ENCODE data around the gene ALX3. TPM values are rescaled to one million over a fixed set of nuclear protein-coding genes. Genes with fewer than 3 reads are reported as not detected.

The ALX3 gene
- total RNA-seq, 2 donors from 2014 or later, result not detected

GRCh38 chr1:110107867-110108469 is 37.5 kb upstream of the ALX3 start:
- TF ChIP-seq CTCF (conservative IDR thresholded peaks at IDR 0.05), result no peak
- H3K4me3 Mint-ChIP-seq, result no peak overlapping the region
- Histone ChIP-seq H3K9me3 (ENCODE audit: control insufficient read depth, low read length) (no peaks in the 10 kb centered on the region), H3K36me3 (ENCODE audit: control insufficient read depth, insufficient read depth, low read length) (no peaks in the 10 kb centered on the region), H3K4me1 (ENCODE audit: control insufficient read depth, insufficient read depth, low read length) (no peaks in the 10 kb centered on the region), H3K27ac (ENCODE audit: low read depth, low read length) (no peak overlapping the region), H3K27me3 (ENCODE audit: control insufficient read depth, insufficient read depth, low read length, poor library complexity, severe bottlenecking) (peaks cover 23% of the 10 kb centered on the region), H3K4me3 (ENCODE audit: low read length) (no peak overlapping the region), H3K9ac (ENCODE audit: extremely low read depth, low read length, poor library complexity, severe bottlenecking) (no peak overlapping the region)
- WGBS, 2 experiments (ENCODE audit: insufficient coverage in 1 of 2, insufficient read length in 1 of 2), result 73 to 78% methylated on average over 7 of the region's 7 CpGs
- no peak overlapping the region for H3K27ac Mint-ChIP-seq
- peaks cover 26% of the 10 kb centered on the region for H3K27me3 Mint-ChIP-seq (ENCODE audit: insufficient read depth)
- no peaks in the 10 kb centered on the region for H3K9me3 Mint-ChIP-seq
- no peaks in the 10 kb centered on the region for H3K4me1 Mint-ChIP-seq
- H3K36me3 Mint-ChIP-seq (ENCODE audit: low read depth), result no peaks in the 10 kb centered on the region
- DNase-seq, result no peak

GRCh38 chr1:110106013-110106941 is 35.8 kb upstream of the ALX3 start:
- no peaks in the 10 kb centered on the region for H3K9me3 ChIP-seq (ENCODE audit: control insufficient read depth, low read length)
- DNase-seq, result peak; percentile 94
- no peak overlapping the region for H3K27ac ChIP-seq (ENCODE audit: low read depth, low read length)
- no peaks in the 10 kb centered on the region for H3K36me3 Mint-ChIP-seq (ENCODE audit: low read depth)
- H3K36me3 ChIP-seq (ENCODE audit: control insufficient read depth, insufficient read depth, low read length), result no peaks in the 10 kb centered on the region
- H3K4me3 ChIP-seq (ENCODE audit: low read length), result no peak overlapping the region
- no peaks in the 10 kb centered on the region for H3K4me1 ChIP-seq (ENCODE audit: control insufficient read depth, insufficient read depth, low read length)
- H3K27me3 ChIP-seq (ENCODE audit: control insufficient read depth, insufficient read depth, low read length, poor library complexity, severe bottlenecking), result peaks cover 29% of the 10 kb centered on the region
- no peak overlapping the region for H3K27ac Mint-ChIP-seq
- 34 to 39% methylated on average over 3 to 8 of the region's 8 CpGs for WGBS, 2 experiments (ENCODE audit: insufficient coverage in 1 of 2, insufficient read length in 1 of 2)
- no peaks in the 10 kb centered on the region for H3K9me3 Mint-ChIP-seq
- H3K27me3 Mint-ChIP-seq (ENCODE audit: insufficient read depth), result peaks cover 16% of the 10 kb centered on the region
- peak; percentile 95 for TF ChIP-seq CTCF (conservative IDR thresholded peaks at IDR 0.05)
- no peak overlapping the region for H3K9ac ChIP-seq (ENCODE audit: extremely low read depth, low read length, poor library complexity, severe bottlenecking)
- no peaks in the 10 kb centered on the region for H3K4me1 Mint-ChIP-seq
- H3K4me3 Mint-ChIP-seq, result no peak overlapping the region

GRCh38 chr1:110102081-110102480 is 31.6 kb upstream of the ALX3 start:
- no peak overlapping the region for H3K4me3 ChIP-seq (ENCODE audit: low read length)
- no peak overlapping the region for H3K9ac ChIP-seq (ENCODE audit: extremely low read depth, low read length, poor library complexity, severe bottlenecking)
- no peaks in the 10 kb centered on the region for H3K36me3 ChIP-seq (ENCODE audit: control insufficient read depth, insufficient read depth, low read length)
- H3K4me1 ChIP-seq (ENCODE audit: control insufficient read depth, insufficient read depth, low read length), result no peaks in the 10 kb centered on the region
- no peaks in the 10 kb centered on the region for H3K4me1 Mint-ChIP-seq
- no peak overlapping the region for H3K27ac ChIP-seq (ENCODE audit: low read depth, low read length)
- H3K27me3 ChIP-seq (ENCODE audit: control insufficient read depth, insufficient read depth, low read length, poor library complexity, severe bottlenecking), result peaks cover 21% of the 10 kb centered on the region
- H3K9me3 ChIP-seq (ENCODE audit: control insufficient read depth, low read length), result no peaks in the 10 kb centered on the region
- DNase-seq, result no peak
- H3K9me3 Mint-ChIP-seq, result no peaks in the 10 kb centered on the region
- no peaks in the 10 kb centered on the region for H3K36me3 Mint-ChIP-seq (ENCODE audit: low read depth)
- 86 to 88% methylated on average over 5 to 7 of the region's 7 CpGs for WGBS, 2 experiments (ENCODE audit: insufficient coverage in 1 of 2, insufficient read length in 1 of 2)
- no peak for TF ChIP-seq CTCF (conservative IDR thresholded peaks at IDR 0.05)
- no peak overlapping the region for H3K4me3 Mint-ChIP-seq
- H3K27ac Mint-ChIP-seq, result no peak overlapping the region
- peaks cover 11% of the 10 kb centered on the region for H3K27me3 Mint-ChIP-seq (ENCODE audit: insufficient read depth)

Measured in endodermal cell (in vitro differentiated cells).